H9 (cell line): Measurements from ENCODE around the gene SNPH. TPM values are rescaled to one million over a fixed set of nuclear protein-coding genes. Genes with fewer than 3 reads are reported as not detected.

ENCODE experiments used
- DNase-seq: peaks from one replicate; pipeline ENCODE4 v3.0.0-alpha.2; 2017
- H2AFZ ChIP-seq: one replicate; pipeline ENCODE4 v1.6.1; 2013; ENCODE audit warnings: mild to moderate bottlenecking, low read length, control low read depth, moderate library complexity
- H2AK5ac ChIP-seq: 2 replicates; pipeline ENCODE4 v1.6.1; 2013; ENCODE audit warnings: low read length, control low read depth, mixed read lengths; ENCODE audit not compliant: insufficient read length
- H2BK120ac ChIP-seq: one replicate; pipeline ENCODE4 v1.6.1; 2013; ENCODE audit warnings: low read depth, mild to moderate bottlenecking, low read length, control low read depth, inconsistent platforms; ENCODE audit not compliant: poor library complexity, severe bottlenecking
- H2BK12ac ChIP-seq: 2 replicates; pipeline ENCODE4 v1.6.1; 2013; ENCODE audit warnings: low read length, control low read depth, mixed read lengths, low read depth; ENCODE audit not compliant: insufficient read length
- H2BK15ac ChIP-seq: 2 replicates; pipeline ENCODE4 v1.6.1; 2013; ENCODE audit warnings: low read depth, low read length, control low read depth
- H2BK20ac ChIP-seq: one replicate; pipeline ENCODE4 v1.6.1; 2013; ENCODE audit warnings: low read depth, mild to moderate bottlenecking, low read length, control low read depth, inconsistent platforms; ENCODE audit not compliant: poor library complexity, severe bottlenecking
- H2BK5ac ChIP-seq: 2 replicates; pipeline ENCODE4 v1.6.1; 2013; ENCODE audit warnings: low read length, control low read depth, mixed read lengths; ENCODE audit not compliant: insufficient read length
- H3K14ac ChIP-seq: 2 replicates; pipeline ENCODE4 v1.6.1; 2013; ENCODE audit warnings: low read length, control low read depth; ENCODE audit not compliant: insufficient read depth
- H3K18ac ChIP-seq: 2 replicates; pipeline ENCODE4 v1.6.1; 2013; ENCODE audit warnings: low read depth, mild to moderate bottlenecking, mixed read lengths, low read length, control low read depth; ENCODE audit not compliant: insufficient read length
- H3K23ac ChIP-seq: 2 replicates; pipeline ENCODE4 v1.6.1; 2013; ENCODE audit warnings: low read length, control low read depth, mixed read lengths, low read depth; ENCODE audit not compliant: insufficient read length
- H3K23me2 ChIP-seq: 2 replicates; pipeline ENCODE4 v1.6.1; 2013; ENCODE audit warnings: low read depth, mild to moderate bottlenecking, mixed read lengths, low read length, control low read depth; ENCODE audit not compliant: insufficient read length, poor library complexity, severe bottlenecking
- H3K27ac ChIP-seq: 2 replicates; pipeline ENCODE4 v1.5.1; 2013; ENCODE audit warnings: low read length, control low read depth, mixed read lengths, low read depth; ENCODE audit not compliant: insufficient read length
- H3K27me3 ChIP-seq: 2 replicates; pipeline ENCODE4 v1.6.1; 2013; ENCODE audit warnings: low read length, control low read depth, inconsistent platforms; ENCODE audit not compliant: insufficient read depth
- H3K4ac ChIP-seq: 2 replicates; pipeline ENCODE4 v1.6.1; 2013; ENCODE audit warnings: low read depth, mild to moderate bottlenecking, control low read depth, inconsistent platforms, low read length, moderate library complexity
- H3K4me1 ChIP-seq: 2 replicates; pipeline ENCODE4 v1.6.1; 2013; ENCODE audit warnings: low read length, control low read depth, inconsistent platforms; ENCODE audit not compliant: insufficient read depth
- H3K4me2 ChIP-seq: 2 replicates; pipeline ENCODE4 v1.6.1; 2013; ENCODE audit warnings: low read length, control low read depth, mixed read lengths; ENCODE audit not compliant: insufficient read length, insufficient read depth
- H3K56ac ChIP-seq: 2 replicates; pipeline ENCODE4 v1.6.1; 2013; ENCODE audit warnings: low read depth, mild to moderate bottlenecking, mixed read lengths, low read length, control low read depth; ENCODE audit not compliant: insufficient read length
- H3K79me1 ChIP-seq: 2 replicates; pipeline ENCODE4 v1.6.1; 2013; ENCODE audit warnings: low read depth, mild to moderate bottlenecking, moderate library complexity, low read length, control low read depth, inconsistent platforms; ENCODE audit not compliant: insufficient read depth, poor library complexity, severe bottlenecking
- H3K79me2 ChIP-seq: 2 replicates; pipeline ENCODE4 v1.6.1; 2013; ENCODE audit warnings: low read length, control low read depth, inconsistent platforms; ENCODE audit not compliant: insufficient read depth
- H3K9ac ChIP-seq: 2 replicates; pipeline ENCODE4 v1.6.1; 2013; ENCODE audit warnings: low read length, control low read depth, mixed read lengths; ENCODE audit not compliant: insufficient read length; ENCODE audit errors: extremely low read depth
- H3K9me3 ChIP-seq: one replicate; pipeline ENCODE4 v1.6.1; 2013; ENCODE audit warnings: low read depth, low read length, inconsistent platforms; ENCODE audit not compliant: control insufficient read depth
- H3T11ph ChIP-seq: one replicate; pipeline ENCODE4 v1.6.1; 2013; ENCODE audit warnings: mild to moderate bottlenecking, low read length, control low read depth, inconsistent platforms
- H4K20me1 ChIP-seq: one replicate; pipeline ENCODE4 v1.6.1; 2013; ENCODE audit not compliant: control insufficient read depth, insufficient read length, insufficient read depth
- H4K5ac ChIP-seq: 2 replicates; pipeline ENCODE4 v1.6.1; 2013; ENCODE audit warnings: low read depth, mild to moderate bottlenecking, mixed read lengths, low read length, control low read depth; ENCODE audit not compliant: insufficient read length
- H4K8ac ChIP-seq: replicated peaks from 2 replicates; pipeline ENCODE4 v1.6.1; 2013; ENCODE audit warnings: low read length, control low read depth, mixed read lengths, low read depth; ENCODE audit not compliant: insufficient read length
- H4K91ac ChIP-seq: 2 replicates; pipeline ENCODE4 v1.6.1; 2013; ENCODE audit warnings: low read depth, mild to moderate bottlenecking, moderate library complexity, mixed read lengths, low read length, control low read depth; ENCODE audit not compliant: insufficient read length
- H3K27ac Mint-ChIP-seq, 3 experiments: 2 replicates in 2 of 3; 3 replicates in 1 of 3; pipeline ENCODE4 v1.8.0; 2020 to 2021; ENCODE audit warnings: mixed read lengths in 3 of 3, mild to moderate bottlenecking in 1 of 3, moderate library complexity in 1 of 3
- H3K27me3 Mint-ChIP-seq: 2 replicates; pipeline ENCODE4 v1.8.0; 2021; ENCODE audit warnings: low read depth, mild to moderate bottlenecking, moderate library complexity, mixed read lengths
- H3K36me3 Mint-ChIP-seq, 3 experiments: 2 replicates in 2 of 3; 3 replicates in 1 of 3; pipeline ENCODE4 v1.8.0; 2020 to 2021; ENCODE audit warnings: low read depth in 3 of 3, mixed read lengths in 3 of 3; ENCODE audit not compliant: insufficient read depth in 1 of 3
- H3K4me1 Mint-ChIP-seq, 2 experiments: 2 replicates each; pipeline ENCODE4 v1.8.0; 2020; ENCODE audit warnings: mixed read lengths in 2 of 2
- H3K4me3 Mint-ChIP-seq, 2 experiments: 2 replicates in 1 of 2; 3 replicates in 1 of 2; pipeline ENCODE4 v1.8.0; 2020 to 2021; ENCODE audit warnings: mild to moderate bottlenecking in 2 of 2, mixed read lengths in 2 of 2, moderate library complexity in 1 of 2
- H3K9me3 Mint-ChIP-seq, 2 experiments: 2 replicates in 1 of 2; 3 replicates in 1 of 2; pipeline ENCODE4 v1.8.0; 2020; ENCODE audit warnings: mild to moderate bottlenecking in 2 of 2, mixed read lengths in 2 of 2, moderate library complexity in 1 of 2
- WGBS: extraction: QIAGEN DNeasy Blood & Tissue Kit; methylation state at CpG from one replicate; pipeline ENCODE4 v1.1.7; 2013; ENCODE audit warnings: missing lambda C conversion rate, low lambda C conversion rate, mixed read lengths; ENCODE audit not compliant: insufficient read length; ENCODE audit errors: extremely low coverage; 5-methylcytosine and 5-hydroxymethylcytosine counted together
- total RNA-seq: library from RNA; stranded (reverse); gene quantifications from 2 replicates; pipeline ENCODE4 v1.2.1, GENCODE V29; 2021
- TF ChIP-seq, protein P1 (sequence below): fragments of 200-600 bp; sonication (generic); conservative IDR thresholded peaks from 3 replicates; pipeline ENCODE4 v1.8.0; 2021; ENCODE audit warnings: antibody characterized with exemption, mild to moderate bottlenecking

The SNPH gene
- total RNA-seq, 1 experiment from 2014 or later = 1.8 TPM

- Histone ChIP-seq H3K79me1 (no peaks in the 10 kb centered on the region), H3K9me3 (no peaks in the 10 kb centered on the region), H3K23ac (no peak overlapping the region), H2BK5ac (no peak overlapping the region), H3K18ac (no peak overlapping the region), H3K14ac (no peak overlapping the region), H2BK20ac (no peak overlapping the region), H3K23me2 (no peaks in the 10 kb centered on the region), H4K5ac (no peak overlapping the region), H2BK12ac (no peak overlapping the region), H3K9ac (no peak overlapping the region), H2AFZ (no peak overlapping the region), H4K20me1 (no peaks in the 10 kb centered on the region), H3K4me2 (no peak overlapping the region), H3K56ac (no peak overlapping the region), H4K8ac (no peak overlapping the region), H3T11ph (no peak overlapping the region), H3K4me1 (no peaks in the 10 kb centered on the region), H4K91ac (no peak overlapping the region), H2AK5ac (no peak overlapping the region), H3K27me3 (no peaks in the 10 kb centered on the region), H3K79me2 (no peaks in the 10 kb centered on the region), H2BK120ac (no peak overlapping the region), H3K4ac (no peak overlapping the region), H3K27ac (no peak overlapping the region), H2BK15ac (no peak overlapping the region)
- no CpG with 5 or more reads among the region's 2 CpGs for WGBS
- H3K27ac Mint-ChIP-seq = no peak overlapping the region
- peaks cover 16 to 27% of the 10 kb centered on the region in 2 experiments for H3K4me1 Mint-ChIP-seq
- no peaks in the 10 kb centered on the region; a peak in 1 of 5 replicates for H3K9me3 Mint-ChIP-seq
- peak overlapping the region; percentile 71 to 87; a peak in 3 of 5 replicates for H3K4me3 Mint-ChIP-seq
- H3K27me3 Mint-ChIP-seq = peaks cover 28% of the 10 kb centered on the region
- TF ChIP-seq, protein P1, sequence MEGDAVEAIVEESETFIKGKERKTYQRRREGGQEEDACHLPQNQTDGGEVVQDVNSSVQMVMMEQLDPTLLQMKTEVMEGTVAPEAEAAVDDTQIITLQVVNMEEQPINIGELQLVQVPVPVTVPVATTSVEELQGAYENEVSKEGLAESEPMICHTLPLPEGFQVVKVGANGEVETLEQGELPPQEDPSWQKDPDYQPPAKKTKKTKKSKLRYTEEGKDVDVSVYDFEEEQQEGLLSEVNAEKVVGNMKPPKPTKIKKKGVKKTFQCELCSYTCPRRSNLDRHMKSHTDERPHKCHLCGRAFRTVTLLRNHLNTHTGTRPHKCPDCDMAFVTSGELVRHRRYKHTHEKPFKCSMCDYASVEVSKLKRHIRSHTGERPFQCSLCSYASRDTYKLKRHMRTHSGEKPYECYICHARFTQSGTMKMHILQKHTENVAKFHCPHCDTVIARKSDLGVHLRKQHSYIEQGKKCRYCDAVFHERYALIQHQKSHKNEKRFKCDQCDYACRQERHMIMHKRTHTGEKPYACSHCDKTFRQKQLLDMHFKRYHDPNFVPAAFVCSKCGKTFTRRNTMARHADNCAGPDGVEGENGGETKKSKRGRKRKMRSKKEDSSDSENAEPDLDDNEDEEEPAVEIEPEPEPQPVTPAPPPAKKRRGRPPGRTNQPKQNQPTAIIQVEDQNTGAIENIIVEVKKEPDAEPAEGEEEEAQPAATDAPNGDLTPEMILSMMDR = no peak
- no peaks in the 10 kb centered on the region for H3K36me3 Mint-ChIP-seq
- no peak for DNase-seq
Measured at GRCh38 chr20:1264727-1265126, 1.4 kb upstream of the SNPH start.
